WTC11 (cell line): ENCODE data around the gene SPATA24. TPM values are rescaled to one million over a fixed set of nuclear protein-coding genes. Genes with fewer than 3 reads are reported as not detected.

ENCODE experiments used
- ATAC-seq: fragments of 200-7000 bp; cut with Tn5 transposase; 2 replicates; pipeline ENCODE4 v1.10.0; 2021; ENCODE audit warnings: mild to moderate bottlenecking, moderate library complexity
- CTCF ChIA-PET: fragments of 300-600 bp; sonication (Branson Sonifier 250); formaldehyde crosslinking; loops from one replicate; lab custom pipeline; 2021; ENCODE audit warnings: antibody characterized with exemption; lab: Charles Lee
- POLR2A ChIA-PET: fragments of 350-600 bp; sonication (Branson Sonifier 250); formaldehyde crosslinking; loops from one replicate; lab custom pipeline; 2021; ENCODE audit warnings: antibody characterized with exemption; lab: Charles Lee
- DNase-seq: peaks from one replicate; pipeline ENCODE4 v3.0.0; 2021; ENCODE audit warnings: low spot score
- H3K27ac Mint-ChIP-seq: 2 replicates; pipeline ENCODE4 v1.8.0; 2021; ENCODE audit warnings: mixed read lengths
- H3K27me3 Mint-ChIP-seq: 2 replicates; pipeline ENCODE4 v1.8.0; 2021; ENCODE audit warnings: low read depth, mild to moderate bottlenecking, moderate library complexity, mixed read lengths
- H3K36me3 Mint-ChIP-seq: 2 replicates; pipeline ENCODE4 v1.8.0; 2021; ENCODE audit warnings: mixed read lengths
- H3K4me1 Mint-ChIP-seq: 2 replicates; pipeline ENCODE4 v1.8.0; 2022; ENCODE audit warnings: mixed read lengths
- H3K4me3 Mint-ChIP-seq: 2 replicates; pipeline ENCODE4 v1.8.0; 2021; ENCODE audit warnings: mild to moderate bottlenecking, moderate library complexity, mixed read lengths
- H3K9me3 Mint-ChIP-seq: 2 replicates; pipeline ENCODE4 v1.8.0; 2021; ENCODE audit warnings: mixed read lengths
- ATF1 ChIP-seq: sonication (generic); formaldehyde crosslinking; IDR thresholded peaks from 2 replicates; pipeline ENCODE4 v1.8.1; 2023; ENCODE audit warnings: mild to moderate bottlenecking, moderate library complexity, missing genetic modification reagents
- CBFB ChIP-seq: sonication (generic); formaldehyde crosslinking; IDR thresholded peaks from 2 replicates; pipeline ENCODE4 v1.8.1; 2022; ENCODE audit warnings: mild to moderate bottlenecking, low read depth, missing genetic modification reagents
- CREM ChIP-seq: sonication (generic); formaldehyde crosslinking; IDR thresholded peaks from 2 replicates; pipeline ENCODE4 v1.8.1; 2022; ENCODE audit warnings: mild to moderate bottlenecking, missing genetic modification reagents, moderate library complexity
- ELF4 ChIP-seq: sonication (generic); formaldehyde crosslinking; IDR thresholded peaks from 2 replicates; pipeline ENCODE4 v1.8.1; 2022; ENCODE audit warnings: low read depth, mild to moderate bottlenecking, moderate library complexity, missing genetic modification reagents
- GABPB1 ChIP-seq: sonication (generic); formaldehyde crosslinking; IDR thresholded peaks from 2 replicates; pipeline ENCODE4 v1.8.1; 2023; ENCODE audit warnings: mild to moderate bottlenecking, missing genetic modification reagents
- RELA ChIP-seq: sonication (generic); formaldehyde crosslinking; IDR thresholded peaks from 2 replicates; pipeline ENCODE4 v1.8.1; 2022; ENCODE audit warnings: missing genetic modification reagents, mild to moderate bottlenecking, borderline replicate concordance
- SMAD3 ChIP-seq: sonication (generic); formaldehyde crosslinking; IDR thresholded peaks from 2 replicates; pipeline ENCODE4 v1.8.0; 2022; ENCODE audit warnings: missing genetic modification reagents, mild to moderate bottlenecking, borderline replicate concordance
- SP1 ChIP-seq: sonication (generic); formaldehyde crosslinking; conservative IDR thresholded peaks from 2 replicates; pipeline ENCODE4 v1.8.1; 2022; ENCODE audit warnings: missing genetic modification reagents
- TEAD1 ChIP-seq: sonication (generic); formaldehyde crosslinking; IDR thresholded peaks from 2 replicates; pipeline ENCODE4 v1.8.0; 2022; ENCODE audit warnings: mild to moderate bottlenecking, missing genetic modification reagents
- total RNA-seq: library from RNA; stranded (reverse); gene quantifications from 3 replicates; pipeline ENCODE4 v1.2.3, GENCODE V29; 2021
- TF ChIP-seq, protein P1 (sequence below): sonication (generic); formaldehyde crosslinking; IDR thresholded peaks from 2 replicates; pipeline ENCODE4 v1.8.0; 2022; ENCODE audit warnings: mild to moderate bottlenecking, missing genetic modification reagents
- TF ChIP-seq, protein P2 (sequence below): sonication (generic); formaldehyde crosslinking; IDR thresholded peaks from 2 replicates; pipeline ENCODE4 v1.8.1; 2022; ENCODE audit warnings: mild to moderate bottlenecking, moderate library complexity, missing genetic modification reagents
- TF ChIP-seq, protein P3 (sequence below): sonication (generic); formaldehyde crosslinking; IDR thresholded peaks from 2 replicates; pipeline ENCODE4 v1.8.0; 2023; ENCODE audit warnings: missing genetic modification reagents, mild to moderate bottlenecking, borderline replicate concordance
- TF ChIP-seq, protein P4 (sequence below): sonication (generic); formaldehyde crosslinking; IDR thresholded peaks from 2 replicates; pipeline ENCODE4 v1.8.1; 2023; ENCODE audit warnings: mild to moderate bottlenecking, moderate library complexity, missing genetic modification reagents
- TF ChIP-seq, protein P5 (sequence below): fragments of 250-450 bp; sonication (Bioruptor Pico); IDR thresholded peaks from 2 replicates; pipeline ENCODE4 v1.8.0; 2021; ENCODE audit warnings: mild to moderate bottlenecking

The SPATA24 gene
- total RNA-seq, 1 experiment from 2014 or later = 13.2 TPM

DNA sequence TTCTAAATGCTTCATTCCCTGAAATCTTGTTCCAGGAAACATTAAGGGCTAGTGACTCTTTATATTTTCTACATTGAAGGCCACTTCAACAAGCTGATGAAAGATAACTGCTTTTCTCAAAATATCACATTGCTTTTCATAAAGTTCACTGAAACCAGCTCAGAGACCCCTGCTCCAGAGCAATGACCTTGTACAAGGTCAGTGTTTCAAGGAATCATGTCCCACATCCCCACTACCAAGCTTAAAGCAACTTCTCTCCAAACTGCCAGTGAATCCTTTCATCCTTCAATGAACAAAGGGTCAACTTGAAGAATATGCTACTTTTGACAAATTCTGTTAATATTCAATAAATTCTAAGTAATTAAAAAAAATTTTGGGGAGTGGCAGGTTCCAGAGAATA lies 12.0 kb upstream of the SPATA24 start:
- H3K36me3 Mint-ChIP-seq = peaks cover 13% of the 10 kb centered on the region

DNA sequence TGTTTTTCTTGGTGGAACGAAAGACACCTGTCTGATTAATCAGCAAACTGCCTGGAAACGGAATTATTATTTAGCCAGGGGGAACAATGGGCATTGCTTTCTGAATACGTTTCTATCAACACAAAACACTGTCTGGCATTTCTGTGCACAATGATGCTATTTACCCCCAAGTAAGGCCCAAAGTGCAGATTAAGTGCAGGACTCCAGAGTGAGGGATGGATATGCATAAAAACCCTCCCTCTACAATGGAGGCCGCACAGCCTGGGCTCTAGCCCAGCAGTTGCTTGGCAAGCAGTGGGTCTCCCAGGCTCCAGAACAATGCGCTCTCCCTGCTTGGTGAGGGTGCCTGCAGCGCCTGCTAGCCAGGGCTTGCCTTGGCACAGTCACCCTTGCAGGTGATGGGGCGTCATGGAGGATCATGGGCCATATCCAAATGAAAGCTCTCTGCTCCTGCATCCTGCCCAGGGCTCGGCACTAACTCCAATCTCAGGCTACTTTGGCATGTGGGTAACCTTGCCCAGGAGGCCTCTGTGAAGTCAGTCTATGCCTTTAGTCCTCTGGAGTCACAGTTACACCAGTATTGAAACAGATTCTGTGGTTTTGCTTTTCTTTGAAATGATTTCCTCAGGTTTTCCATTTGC lies 11.5 kb upstream of the SPATA24 start:
- ChIA-PET CTCF (no interaction called here), POLR2A (no interaction called here)
- H3K27me3 Mint-ChIP-seq = no peaks in the 10 kb centered on the region; the same call in 1 of the 2 replicates
- no peak overlapping the region for H3K27ac Mint-ChIP-seq
- TF ChIP-seq, protein P1, sequence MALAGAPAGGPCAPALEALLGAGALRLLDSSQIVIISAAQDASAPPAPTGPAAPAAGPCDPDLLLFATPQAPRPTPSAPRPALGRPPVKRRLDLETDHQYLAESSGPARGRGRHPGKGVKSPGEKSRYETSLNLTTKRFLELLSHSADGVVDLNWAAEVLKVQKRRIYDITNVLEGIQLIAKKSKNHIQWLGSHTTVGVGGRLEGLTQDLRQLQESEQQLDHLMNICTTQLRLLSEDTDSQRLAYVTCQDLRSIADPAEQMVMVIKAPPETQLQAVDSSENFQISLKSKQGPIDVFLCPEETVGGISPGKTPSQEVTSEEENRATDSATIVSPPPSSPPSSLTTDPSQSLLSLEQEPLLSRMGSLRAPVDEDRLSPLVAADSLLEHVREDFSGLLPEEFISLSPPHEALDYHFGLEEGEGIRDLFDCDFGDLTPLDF (CRISPR knock-in tag) = no peak
- TF ChIP-seq TEAD1 (CRISPR knock-in tag) (no peak), SMAD3 (CRISPR knock-in tag) (no peak), SP1 (CRISPR knock-in tag) (no peak), CBFB (CRISPR knock-in tag) (no peak), GABPB1 (CRISPR knock-in tag) (no peak), RELA (no peak), ATF1 (no peak)
- TF ChIP-seq, protein P2, sequence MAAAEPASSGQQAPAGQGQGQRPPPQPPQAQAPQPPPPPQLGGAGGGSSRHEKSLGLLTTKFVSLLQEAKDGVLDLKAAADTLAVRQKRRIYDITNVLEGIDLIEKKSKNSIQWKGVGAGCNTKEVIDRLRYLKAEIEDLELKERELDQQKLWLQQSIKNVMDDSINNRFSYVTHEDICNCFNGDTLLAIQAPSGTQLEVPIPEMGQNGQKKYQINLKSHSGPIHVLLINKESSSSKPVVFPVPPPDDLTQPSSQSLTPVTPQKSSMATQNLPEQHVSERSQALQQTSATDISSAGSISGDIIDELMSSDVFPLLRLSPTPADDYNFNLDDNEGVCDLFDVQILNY = no peak
- TF ChIP-seq, protein P3, sequence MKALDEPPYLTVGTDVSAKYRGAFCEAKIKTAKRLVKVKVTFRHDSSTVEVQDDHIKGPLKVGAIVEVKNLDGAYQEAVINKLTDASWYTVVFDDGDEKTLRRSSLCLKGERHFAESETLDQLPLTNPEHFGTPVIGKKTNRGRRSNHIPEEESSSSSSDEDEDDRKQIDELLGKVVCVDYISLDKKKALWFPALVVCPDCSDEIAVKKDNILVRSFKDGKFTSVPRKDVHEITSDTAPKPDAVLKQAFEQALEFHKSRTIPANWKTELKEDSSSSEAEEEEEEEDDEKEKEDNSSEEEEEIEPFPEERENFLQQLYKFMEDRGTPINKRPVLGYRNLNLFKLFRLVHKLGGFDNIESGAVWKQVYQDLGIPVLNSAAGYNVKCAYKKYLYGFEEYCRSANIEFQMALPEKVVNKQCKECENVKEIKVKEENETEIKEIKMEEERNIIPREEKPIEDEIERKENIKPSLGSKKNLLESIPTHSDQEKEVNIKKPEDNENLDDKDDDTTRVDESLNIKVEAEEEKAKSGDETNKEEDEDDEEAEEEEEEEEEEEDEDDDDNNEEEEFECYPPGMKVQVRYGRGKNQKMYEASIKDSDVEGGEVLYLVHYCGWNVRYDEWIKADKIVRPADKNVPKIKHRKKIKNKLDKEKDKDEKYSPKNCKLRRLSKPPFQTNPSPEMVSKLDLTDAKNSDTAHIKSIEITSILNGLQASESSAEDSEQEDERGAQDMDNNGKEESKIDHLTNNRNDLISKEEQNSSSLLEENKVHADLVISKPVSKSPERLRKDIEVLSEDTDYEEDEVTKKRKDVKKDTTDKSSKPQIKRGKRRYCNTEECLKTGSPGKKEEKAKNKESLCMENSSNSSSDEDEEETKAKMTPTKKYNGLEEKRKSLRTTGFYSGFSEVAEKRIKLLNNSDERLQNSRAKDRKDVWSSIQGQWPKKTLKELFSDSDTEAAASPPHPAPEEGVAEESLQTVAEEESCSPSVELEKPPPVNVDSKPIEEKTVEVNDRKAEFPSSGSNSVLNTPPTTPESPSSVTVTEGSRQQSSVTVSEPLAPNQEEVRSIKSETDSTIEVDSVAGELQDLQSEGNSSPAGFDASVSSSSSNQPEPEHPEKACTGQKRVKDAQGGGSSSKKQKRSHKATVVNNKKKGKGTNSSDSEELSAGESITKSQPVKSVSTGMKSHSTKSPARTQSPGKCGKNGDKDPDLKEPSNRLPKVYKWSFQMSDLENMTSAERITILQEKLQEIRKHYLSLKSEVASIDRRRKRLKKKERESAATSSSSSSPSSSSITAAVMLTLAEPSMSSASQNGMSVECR (CRISPR knock-in tag) = no peak
- TF ChIP-seq, protein P4, sequence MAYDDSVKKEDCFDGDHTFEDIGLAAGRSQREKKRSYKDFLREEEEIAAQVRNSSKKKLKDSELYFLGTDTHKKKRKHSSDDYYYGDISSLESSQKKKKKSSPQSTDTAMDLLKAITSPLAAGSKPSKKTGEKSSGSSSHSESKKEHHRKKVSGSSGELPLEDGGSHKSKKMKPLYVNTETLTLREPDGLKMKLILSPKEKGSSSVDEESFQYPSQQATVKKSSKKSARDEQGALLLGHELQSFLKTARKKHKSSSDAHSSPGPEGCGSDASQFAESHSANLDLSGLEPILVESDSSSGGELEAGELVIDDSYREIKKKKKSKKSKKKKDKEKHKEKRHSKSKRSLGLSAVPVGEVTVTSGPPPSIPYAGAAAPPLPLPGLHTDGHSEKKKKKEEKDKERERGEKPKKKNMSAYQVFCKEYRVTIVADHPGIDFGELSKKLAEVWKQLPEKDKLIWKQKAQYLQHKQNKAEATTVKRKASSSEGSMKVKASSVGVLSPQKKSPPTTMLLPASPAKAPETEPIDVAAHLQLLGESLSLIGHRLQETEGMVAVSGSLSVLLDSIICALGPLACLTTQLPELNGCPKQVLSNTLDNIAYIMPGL = no peak
- TF ChIP-seq, protein P5, sequence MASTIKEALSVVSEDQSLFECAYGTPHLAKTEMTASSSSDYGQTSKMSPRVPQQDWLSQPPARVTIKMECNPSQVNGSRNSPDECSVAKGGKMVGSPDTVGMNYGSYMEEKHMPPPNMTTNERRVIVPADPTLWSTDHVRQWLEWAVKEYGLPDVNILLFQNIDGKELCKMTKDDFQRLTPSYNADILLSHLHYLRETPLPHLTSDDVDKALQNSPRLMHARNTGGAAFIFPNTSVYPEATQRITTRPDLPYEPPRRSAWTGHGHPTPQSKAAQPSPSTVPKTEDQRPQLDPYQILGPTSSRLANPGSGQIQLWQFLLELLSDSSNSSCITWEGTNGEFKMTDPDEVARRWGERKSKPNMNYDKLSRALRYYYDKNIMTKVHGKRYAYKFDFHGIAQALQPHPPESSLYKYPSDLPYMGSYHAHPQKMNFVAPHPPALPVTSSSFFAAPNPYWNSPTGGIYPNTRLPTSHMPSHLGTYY (CRISPR knock-in tag) = no peak
- TF ChIP-seq, all 79 proteins: peak for 0
- Mint-ChIP-seq H3K9me3 (no peaks in the 10 kb centered on the region), H3K36me3 (peaks cover 13% of the 10 kb centered on the region), H3K4me1 (peaks cover 9% of the 10 kb centered on the region), H3K4me3 (no peak overlapping the region)
- DNase-seq (no peak), ATAC-seq (no peak)

More for the DNA sequence above, 12.0 kb upstream of the SPATA24 start:
- ATAC-seq (no peak), DNase-seq (no peak)
- ChIA-PET CTCF (interaction anchor here (0.6 kb wide), 1 partner anchor 139 kb away, joined by 3 read pairs; no protein-coding TSS in a partner anchor), POLR2A (no interaction called here)
- TF ChIP-seq SP1 (CRISPR knock-in tag) (no peak), CREM (CRISPR knock-in tag) (no peak), ELF4 (CRISPR knock-in tag) (no peak)
- no peak overlapping the region for H3K27ac Mint-ChIP-seq
- no peaks in the 10 kb centered on the region; the same call in 1 of the 2 replicates for H3K27me3 Mint-ChIP-seq
- H3K4me3 Mint-ChIP-seq = no peak overlapping the region
- peaks cover 9% of the 10 kb centered on the region for H3K4me1 Mint-ChIP-seq
- H3K9me3 Mint-ChIP-seq = no peaks in the 10 kb centered on the region
